AG04450 (cell line): ENCODE measurements around the gene IGSF6. TPM values are rescaled to one million over a fixed set of nuclear protein-coding genes. Genes with fewer than 3 reads are reported as not detected.

Experiments used
- CTCF ChIA-PET: fragments of 300-600, 350-600 bp; formaldehyde crosslinking; extraction: SDS; loops from one replicate; lab custom pipeline; 2022; ENCODE audit warnings: antibody characterized with exemption, inconsistent platforms; lab: Charles Lee
- POLR2A ChIA-PET: fragments of 350-600 bp; formaldehyde crosslinking; extraction: SDS; loops from one replicate; lab custom pipeline; 2021; ENCODE audit warnings: antibody characterized with exemption, inconsistent platforms; lab: Yijun Ruan, JAX
- DNase-seq: peaks from one replicate; pipeline ENCODE4 v3.0.0-alpha.2; 2011; ENCODE audit warnings: low read depth, low spot score
- H3K27ac ChIP-seq: one replicate; pipeline ENCODE4 v1.5.1; 2012; ENCODE audit warnings: low read depth, low read length, control low read depth
- H3K27me3 ChIP-seq: one replicate; pipeline ENCODE4 v1.6.0; 2012; ENCODE audit warnings: low read length; ENCODE audit not compliant: control insufficient read depth, insufficient read depth
- H3K4me3 ChIP-seq: 2 replicates; pipeline ENCODE4 v1.5.1; 2011; ENCODE audit warnings: mild to moderate bottlenecking, low read depth, low read length, control low read depth
- H3K9me3 ChIP-seq: 2 replicates; pipeline ENCODE4 v1.5.1; 2012; ENCODE audit warnings: low read length; ENCODE audit not compliant: control insufficient read depth, insufficient read depth
- polyA plus RNA-seq: library from polyadenylated mRNA; depleted of rRNA; stranded (reverse); fragments of >200 nt; gene quantifications from 2 replicates; pipeline ENCODE4 v1.2.3, GENCODE V29; 2011
- TF ChIP-seq, protein P1 (sequence below): IDR thresholded peaks from 2 replicates; pipeline ENCODE4 v1.5.1; 2011; ENCODE audit warnings: low read depth, low read length, control low read depth, inconsistent platforms

Gene IGSF6
- polyA plus RNA-seq, 1 experiment = not detected

GRCh38 chr16:21603928-21604327, 48.5 kb downstream of the IGSF6 start:
- Histone ChIP-seq H3K27ac (no peak overlapping the region), H3K9me3 (no peaks in the 10 kb centered on the region), H3K4me3 (no peak overlapping the region), H3K27me3 (no peaks in the 10 kb centered on the region)
- ChIA-PET POLR2A (no interaction called here), CTCF (interaction anchor here (1.4 to 4.0 kb wide), 2 partner anchors 37 to 53 kb away, joined by 6 to 27 read pairs; no protein-coding TSS in a partner anchor)
- no peak for DNase-seq
- TF ChIP-seq, protein P1, sequence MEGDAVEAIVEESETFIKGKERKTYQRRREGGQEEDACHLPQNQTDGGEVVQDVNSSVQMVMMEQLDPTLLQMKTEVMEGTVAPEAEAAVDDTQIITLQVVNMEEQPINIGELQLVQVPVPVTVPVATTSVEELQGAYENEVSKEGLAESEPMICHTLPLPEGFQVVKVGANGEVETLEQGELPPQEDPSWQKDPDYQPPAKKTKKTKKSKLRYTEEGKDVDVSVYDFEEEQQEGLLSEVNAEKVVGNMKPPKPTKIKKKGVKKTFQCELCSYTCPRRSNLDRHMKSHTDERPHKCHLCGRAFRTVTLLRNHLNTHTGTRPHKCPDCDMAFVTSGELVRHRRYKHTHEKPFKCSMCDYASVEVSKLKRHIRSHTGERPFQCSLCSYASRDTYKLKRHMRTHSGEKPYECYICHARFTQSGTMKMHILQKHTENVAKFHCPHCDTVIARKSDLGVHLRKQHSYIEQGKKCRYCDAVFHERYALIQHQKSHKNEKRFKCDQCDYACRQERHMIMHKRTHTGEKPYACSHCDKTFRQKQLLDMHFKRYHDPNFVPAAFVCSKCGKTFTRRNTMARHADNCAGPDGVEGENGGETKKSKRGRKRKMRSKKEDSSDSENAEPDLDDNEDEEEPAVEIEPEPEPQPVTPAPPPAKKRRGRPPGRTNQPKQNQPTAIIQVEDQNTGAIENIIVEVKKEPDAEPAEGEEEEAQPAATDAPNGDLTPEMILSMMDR = no peak

GRCh38 chr16:21602785-21603184, 49.6 kb downstream of the IGSF6 start:
- Histone ChIP-seq H3K27me3 (no peaks in the 10 kb centered on the region), H3K4me3 (no peak overlapping the region), H3K27ac (no peak overlapping the region), H3K9me3 (no peaks in the 10 kb centered on the region)
- no peak for DNase-seq
- TF ChIP-seq, protein P1 = no peak
- ChIA-PET CTCF (interaction anchor here (1.4 to 4.0 kb wide), 2 partner anchors 38 to 54 kb away, joined by 6 to 27 read pairs; no protein-coding TSS in a partner anchor), POLR2A (interaction anchor here (0.6 kb wide), 1 partner anchor 14 kb away, joined by 6 read pairs; no protein-coding TSS in a partner anchor)

GRCh38 chr16:21600031-21600773, 52.2 kb downstream of the IGSF6 start:
- H3K4me3 ChIP-seq = peak overlapping the region; percentile 90
- POLR2A ChIA-PET = no interaction called here
- no peaks in the 10 kb centered on the region for H3K27me3 ChIP-seq
- H3K27ac ChIP-seq = peak overlapping the region; percentile 62
- no peak for DNase-seq
- CTCF ChIA-PET = no interaction called here
- no peaks in the 10 kb centered on the region for H3K9me3 ChIP-seq
- TF ChIP-seq, protein P1 = no peak

GRCh38 chr16:21599122-21600030, 53.0 kb downstream of the IGSF6 start, which contains the start of gene METTL9:
TSS of gene METTL9 (plus strand) at chr16:21599577. CDS start at chr16:21599734, 157 bp downstream.
- TF ChIP-seq, protein P1 = no peak
- peak within 1 kb of the TSS; percentile 62 for H3K27ac ChIP-seq
- H3K27me3 ChIP-seq = no peaks in the 10 kb centered on the region
- CTCF ChIA-PET = interaction anchor here (2.0 kb wide), 1 partner anchor 58 kb away, joined by 8 read pairs; no protein-coding TSS in a partner anchor
- POLR2A ChIA-PET = no interaction called here
- peak within 1 kb of the TSS; percentile 90 for H3K4me3 ChIP-seq
- H3K9me3 ChIP-seq = no peaks in the 10 kb centered on the region
- DNase-seq = peak; percentile 86
